C1 segment of cervical spinal cord (tissue), 14 donors: ENCODE results near the gene AMBRA1.
"Not testable (repeated sequence)": the region's sequence is repeated elsewhere in the genome, so short reads cannot be mapped to it uniquely, and the experiment has no call there.

Experiments used
- DNase-seq, 14 donors: peaks; one replicate each; lab custom pipeline; 2025; lab: John Stamatoyannopoulos, UW

AMBRA1 gene

DNA sequence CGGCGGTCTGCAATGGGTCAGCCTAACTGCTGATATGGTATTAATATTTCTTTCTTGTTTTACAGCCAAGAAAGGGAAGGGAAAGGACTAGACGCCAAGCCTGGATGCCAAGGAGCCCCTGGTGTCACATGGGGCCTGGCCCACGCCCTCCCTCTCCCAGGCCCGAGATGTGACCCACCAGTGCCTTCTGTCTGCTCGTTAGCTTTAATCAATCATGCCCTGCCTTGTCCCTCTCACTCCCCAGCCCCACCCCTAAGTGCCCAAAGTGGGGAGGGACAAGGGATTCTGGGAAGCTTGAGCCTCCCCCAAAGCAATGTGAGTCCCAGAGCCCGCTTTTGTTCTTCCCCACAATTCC is 210.4 kb downstream of the AMBRA1 start:
- DNase-seq = no peak

DNA sequence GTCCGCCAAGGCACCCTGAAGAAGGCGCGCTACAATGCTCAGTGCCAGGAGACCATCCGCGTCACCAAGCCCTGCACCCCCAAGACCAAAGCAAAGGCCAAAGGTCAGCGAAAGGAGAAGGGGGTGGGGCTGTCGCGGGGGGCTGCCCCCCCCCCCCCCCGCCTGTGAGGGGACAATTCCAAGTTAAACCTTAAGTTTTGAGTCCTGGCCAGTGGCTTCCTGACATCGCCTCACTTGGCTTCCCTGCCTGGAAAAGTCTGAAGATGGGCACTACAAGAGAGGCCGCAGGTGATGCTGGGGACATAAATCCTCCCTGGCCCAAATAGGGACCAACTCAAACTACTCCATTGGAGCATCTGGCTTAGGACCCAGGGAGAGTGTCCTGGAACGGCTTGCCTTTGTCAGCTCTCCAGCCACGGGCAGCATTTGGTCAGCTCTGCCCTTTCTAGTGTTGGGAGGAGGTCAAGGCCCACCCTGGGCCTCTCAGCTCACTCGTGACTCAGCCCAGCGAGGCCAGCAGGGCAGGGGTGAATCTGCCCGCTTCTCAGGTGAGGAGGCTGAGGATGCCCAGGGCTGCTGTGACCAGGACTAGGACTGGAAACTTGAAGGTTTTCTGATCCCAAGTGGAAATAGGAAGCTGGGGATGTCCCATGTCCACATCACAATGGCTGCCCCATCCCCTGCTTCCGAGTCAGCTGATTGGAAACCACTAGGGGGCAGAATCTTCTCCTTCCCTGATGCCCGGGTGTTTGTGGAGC is 211.0 kb downstream of the AMBRA1 start:
- peak in 2 of 14 donors; percentile 6 to 21 for DNase-seq

DNA sequence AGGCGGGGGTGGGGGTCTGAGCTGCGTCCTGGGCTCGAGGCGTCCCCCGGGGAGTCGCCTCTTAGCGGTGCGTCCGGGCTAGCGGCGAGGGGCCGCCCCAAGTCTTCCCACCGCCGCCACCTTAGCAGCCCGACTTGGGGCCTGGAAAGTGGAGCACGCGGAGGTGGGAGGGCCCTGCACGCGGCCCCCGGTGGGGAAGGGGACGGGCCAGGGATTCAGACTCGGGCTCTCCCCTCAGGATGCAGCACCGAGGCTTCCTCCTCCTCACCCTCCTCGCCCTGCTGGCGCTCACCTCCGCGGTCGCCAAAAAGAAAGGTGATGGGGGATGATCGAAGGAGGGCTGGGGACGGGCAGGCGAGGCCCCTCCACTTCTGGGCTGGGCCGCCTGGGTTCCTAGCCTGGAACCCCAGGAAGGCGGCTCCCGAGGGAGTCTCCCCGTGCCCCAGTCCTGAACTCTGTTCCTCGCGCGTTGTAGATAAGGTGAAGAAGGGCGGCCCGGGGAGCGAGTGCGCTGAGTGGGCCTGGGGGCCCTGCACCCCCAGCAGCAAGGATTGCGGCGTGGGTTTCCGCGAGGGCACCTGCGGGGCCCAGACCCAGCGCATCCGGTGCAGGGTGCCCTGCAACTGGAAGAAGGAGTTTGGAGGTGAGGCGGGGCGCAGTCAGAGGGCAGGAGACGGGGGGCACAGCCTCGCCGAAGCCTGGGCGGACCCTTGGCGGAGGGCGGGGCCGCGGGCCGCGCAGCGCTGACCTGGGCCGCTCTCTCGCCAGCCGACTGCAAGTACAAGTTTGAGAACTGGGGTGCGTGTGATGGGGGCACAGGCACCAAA is 211.8 kb downstream of the AMBRA1 start:
- no peak for DNase-seq

DNA sequence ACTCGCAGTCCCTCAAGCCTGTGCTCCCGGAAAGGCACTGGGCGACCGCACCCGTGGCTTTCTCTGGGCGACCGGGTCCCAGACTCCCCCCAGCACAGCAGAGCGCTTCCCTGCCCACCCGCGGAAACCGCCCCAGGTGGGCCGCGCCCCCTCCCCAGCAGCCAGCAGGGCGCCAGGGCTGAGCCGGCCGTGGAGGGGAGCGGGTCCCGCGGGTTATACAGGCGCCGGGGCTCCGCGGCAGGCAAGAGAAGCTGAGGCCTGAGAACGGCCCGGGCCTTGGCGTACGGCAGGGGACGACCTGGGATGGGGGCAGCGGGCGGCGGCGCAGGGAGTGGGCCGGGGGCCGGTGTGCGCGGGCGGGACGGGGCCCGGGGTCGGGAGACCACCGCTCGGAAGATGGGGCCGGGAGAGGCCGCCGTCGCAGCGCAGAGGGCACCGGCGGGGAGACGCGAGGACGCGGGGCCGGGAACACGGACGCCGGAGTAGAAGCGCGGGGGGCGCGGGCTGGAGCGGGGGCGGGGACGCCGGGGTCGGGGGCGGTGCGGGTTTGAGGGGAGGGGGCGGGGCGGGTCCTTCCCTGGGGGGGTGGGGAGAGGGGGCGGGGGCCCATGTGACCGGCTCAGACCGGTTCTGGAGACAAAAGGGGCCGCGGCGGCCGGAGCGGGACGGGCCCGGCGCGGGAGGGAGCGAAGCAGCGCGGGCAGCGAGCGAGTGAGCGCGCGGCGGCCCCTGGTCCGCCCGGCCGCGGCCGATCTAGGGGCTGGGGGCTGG is 212.6 kb downstream of the AMBRA1 start, which contains the start of gene MDK:
Gene MDK (plus strand): TSS at position 622 of the 771 bp plus-strand sequence. CDS start 389 bp downstream, outside the sequence.
- DNase-seq = peak in 1 of 14 donors; percentile 15

DNA sequence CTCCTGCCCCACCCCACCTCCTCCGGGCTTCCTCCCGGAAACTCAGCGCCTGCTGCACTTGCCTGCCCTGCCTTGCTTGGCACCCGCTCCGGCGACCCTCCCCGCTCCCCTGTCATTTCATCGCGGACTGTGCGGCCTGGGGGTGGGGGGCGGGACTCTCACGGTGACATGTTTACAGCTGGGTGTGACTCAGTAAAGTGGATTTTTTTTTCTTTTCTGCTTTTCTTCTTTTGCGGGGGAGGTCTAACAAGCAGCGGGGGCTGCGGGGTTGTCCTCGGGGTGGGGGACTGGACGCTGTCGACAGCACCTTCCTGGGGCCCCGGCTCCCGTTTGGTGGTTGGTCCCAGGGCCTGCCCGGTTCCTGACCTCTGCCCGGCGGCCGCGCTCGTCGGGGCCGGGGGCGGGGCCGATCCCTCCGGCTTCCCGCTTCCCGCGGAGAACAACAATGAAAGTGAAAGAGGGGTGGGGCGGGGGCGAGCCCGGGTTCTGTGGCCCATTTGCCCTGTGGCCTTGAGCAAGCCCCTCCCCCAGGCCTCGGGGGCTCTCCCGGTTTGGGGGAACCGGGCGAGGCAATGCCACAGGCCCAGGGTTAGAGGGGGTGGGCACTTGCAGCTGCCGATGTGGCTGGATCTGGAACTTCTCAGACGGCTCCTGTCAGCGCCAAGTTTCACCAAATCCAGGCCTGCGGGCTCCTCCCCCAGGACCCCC is 213.3 kb downstream of the AMBRA1 start:
- DNase-seq = peak in 4 of 14 donors; percentile 15 to 51 (median 17)

DNA sequence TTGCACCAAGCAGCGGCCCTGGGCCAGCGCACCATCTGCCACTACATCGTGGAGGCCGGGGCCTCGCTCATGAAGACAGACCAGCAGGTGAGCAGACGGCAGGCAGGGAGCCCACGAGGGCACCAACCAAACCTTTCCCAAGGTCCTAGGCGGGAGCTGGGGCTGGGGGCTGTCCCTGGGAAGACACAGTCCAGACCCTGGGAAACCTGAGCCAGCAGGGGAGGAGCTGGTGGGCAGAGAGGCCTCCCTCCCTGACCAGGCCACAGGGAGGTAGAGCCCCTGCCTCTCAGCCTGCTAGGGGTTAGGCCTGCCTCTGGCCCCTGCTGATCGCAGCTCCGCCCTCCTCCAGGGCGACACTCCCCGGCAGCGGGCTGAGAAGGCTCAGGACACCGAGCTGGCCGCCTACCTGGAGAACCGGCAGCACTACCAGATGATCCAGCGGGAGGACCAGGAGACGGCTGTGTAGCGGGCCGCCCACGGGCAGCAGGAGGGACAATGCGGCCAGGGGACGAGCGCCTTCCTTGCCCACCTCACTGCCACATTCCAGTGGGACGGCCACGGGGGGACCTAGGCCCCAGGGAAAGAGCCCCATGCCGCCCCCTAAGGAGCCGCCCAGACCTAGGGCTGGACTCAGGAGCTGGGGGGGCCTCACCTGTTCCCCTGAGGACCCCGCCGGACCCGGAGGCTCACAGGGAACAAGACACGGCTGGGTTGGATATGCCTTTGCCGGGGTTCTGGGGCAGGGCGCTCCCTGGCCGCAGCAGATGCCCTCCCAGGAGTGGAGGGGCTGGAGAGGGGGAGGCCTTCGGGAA is 214.1 kb downstream of the AMBRA1 start:
- DNase-seq = not testable (repeated sequence)

DNA sequence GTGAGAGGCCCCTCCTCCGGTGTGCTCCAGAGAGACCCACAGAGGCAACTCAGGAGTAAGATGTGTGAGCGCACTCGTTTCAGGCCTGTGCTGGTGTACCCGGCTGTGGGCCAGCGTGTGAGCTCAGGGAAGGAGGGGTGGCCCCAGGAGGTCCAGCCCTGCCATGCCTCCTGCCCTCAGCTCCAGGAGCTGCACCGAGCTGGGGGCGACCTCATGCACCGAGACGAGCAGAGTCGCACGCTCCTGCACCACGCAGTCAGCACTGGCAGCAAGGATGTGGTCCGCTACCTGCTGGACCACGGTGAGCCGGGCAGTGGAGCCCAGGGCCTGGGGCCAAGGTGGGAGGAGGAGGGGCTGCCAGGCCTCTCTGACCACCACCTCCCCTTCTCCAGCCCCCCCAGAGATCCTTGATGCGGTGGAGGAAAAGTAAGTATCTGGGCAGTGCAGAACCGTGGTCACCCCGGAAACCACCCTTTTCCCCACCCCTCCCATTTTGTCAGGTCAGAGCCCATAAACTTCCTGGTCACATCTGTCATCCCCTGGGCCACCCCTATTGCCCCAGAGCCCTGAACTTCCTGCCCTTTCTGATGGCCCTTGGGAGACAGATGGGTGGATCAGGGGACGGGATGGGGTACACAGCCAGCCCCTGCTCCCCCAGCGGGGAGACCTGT is 214.9 kb downstream of the AMBRA1 start:
- DNase-seq = no peak

DNA sequence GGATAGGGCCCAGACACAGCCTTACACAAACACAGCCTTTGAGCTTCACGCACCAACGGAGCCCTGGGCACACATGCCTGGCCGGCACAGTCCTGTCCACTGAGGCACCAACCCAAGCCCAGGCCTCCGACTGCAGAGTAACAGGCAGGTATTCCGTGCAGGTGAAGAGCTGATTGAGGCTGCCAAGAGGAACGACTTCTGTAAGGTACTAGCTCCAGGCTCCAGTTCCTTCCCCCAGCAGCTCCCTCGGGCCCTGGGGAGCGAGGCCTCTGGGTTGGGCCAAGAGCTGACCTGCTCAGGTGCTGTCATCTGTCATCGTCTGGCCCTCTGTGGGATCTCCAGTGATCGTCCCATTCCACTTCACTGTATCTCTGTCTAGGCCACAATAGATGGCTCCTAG is 215.5 kb downstream of the AMBRA1 start:
- DNase-seq = no peak

DNA sequence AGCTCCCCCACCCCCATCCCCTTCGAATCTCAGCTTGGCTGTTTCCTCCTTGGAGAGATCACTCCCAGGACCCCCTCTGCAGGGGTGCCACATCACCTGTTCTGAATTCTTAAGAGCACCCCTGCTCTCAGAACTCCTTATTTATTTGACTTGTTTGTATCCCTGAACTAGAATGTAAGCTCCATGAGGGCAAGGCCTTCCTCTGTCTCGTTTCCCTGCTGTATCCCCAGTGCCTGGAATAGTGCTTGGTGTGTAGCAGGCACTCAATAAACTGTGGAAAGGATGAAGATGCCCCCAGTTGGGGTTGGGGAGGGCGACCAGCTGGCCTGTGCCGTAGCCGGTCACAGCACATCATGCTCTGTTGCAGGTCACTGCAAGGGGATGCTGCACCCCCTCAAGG is 216.0 kb downstream of the AMBRA1 start:
- DNase-seq = no peak

DNA sequence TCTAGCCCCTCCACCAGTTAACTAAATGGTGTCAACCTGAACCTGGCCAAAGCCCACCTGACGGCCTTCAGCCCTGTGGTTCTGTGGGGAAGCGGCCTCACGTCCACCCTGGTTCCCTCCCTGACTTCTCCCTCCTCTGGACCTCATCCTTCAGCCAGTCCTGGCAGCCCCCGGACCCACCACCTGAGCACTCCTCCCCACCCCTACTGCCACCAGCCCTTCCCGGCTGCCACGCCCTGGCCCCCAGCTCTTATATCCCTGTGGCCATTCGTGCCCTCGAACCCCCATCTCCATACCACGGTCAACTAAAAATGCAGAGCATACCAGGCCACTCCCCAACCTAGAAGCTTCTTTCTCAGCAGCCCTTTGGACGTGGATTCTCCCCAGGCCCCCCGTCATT is 216.5 kb downstream of the AMBRA1 start:
- no peak for DNase-seq

DNA sequence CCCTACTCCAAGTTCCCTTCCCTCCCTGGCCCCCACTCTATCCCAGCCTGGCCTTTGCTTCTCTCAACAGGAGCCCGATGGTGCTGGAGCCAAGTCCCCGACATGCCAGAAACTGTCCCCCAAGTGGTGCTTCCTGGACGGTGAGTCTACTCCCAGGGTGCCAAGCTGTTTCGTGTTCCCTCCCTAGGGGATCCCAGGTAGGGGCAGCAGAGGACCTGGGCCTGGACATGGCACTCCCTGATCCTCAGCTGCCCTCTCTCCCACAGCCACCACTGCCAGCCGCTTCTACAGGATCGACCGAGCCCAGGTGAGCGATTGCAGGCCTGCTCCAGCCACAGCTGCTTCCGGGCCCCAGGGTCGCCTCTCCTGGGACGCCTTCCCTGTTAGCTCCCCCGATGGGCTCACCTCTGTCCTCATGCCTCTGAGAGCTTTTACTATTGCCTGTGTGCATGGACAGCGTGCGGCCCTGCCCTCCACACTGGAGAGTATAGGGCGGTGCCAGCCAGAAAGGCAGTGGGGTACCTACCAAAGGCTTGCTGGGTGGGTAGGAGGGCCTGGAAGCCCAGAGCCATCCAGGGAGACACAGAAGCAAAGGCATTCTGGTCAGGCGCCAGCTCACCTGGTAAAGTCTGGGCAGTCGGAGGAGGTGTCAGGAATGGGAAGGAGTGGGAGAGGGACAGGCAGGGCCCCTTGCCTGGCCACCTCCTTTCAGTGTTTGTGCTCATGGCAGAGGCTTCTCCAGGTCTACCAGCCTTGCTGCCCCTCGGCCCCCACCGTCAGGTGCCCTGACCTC is 217.4 kb downstream of the AMBRA1 start:
- no peak for DNase-seq

DNA sequence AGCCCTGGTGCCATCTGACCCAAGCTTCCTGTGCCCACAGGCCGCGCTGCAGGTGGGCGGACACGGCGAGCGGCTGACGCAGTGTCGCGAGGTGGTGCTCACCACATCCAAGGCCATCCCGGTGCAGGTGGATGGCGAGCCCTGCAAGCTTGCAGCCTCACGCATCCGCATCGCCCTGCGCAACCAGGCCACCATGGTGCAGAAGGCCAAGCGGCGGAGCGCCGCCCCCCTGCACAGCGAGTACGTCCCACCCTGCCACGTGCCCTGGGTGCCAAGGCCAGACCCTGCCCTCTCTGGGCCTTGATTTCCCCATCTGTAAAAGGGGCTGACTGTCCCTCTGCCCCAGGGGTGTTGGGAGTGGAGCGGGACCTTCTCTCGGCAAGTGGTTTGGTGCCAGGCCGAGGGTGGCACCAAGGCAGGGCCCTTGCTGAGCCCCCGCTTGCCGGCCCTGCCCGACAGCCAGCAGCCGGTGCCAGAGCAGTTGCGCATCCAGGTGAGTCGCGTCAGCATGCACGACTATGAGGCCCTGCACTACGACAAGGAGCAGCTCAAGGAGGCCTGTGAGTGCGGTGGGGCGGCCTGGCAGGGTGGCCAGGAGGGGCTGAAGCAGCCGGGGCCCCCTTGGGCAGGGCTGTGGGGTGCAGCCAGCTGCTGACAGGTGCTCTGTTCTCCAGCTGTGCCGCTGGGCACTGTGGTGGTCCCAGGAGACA is 218.3 kb downstream of the AMBRA1 start:
- DNase-seq = no peak

DNA sequence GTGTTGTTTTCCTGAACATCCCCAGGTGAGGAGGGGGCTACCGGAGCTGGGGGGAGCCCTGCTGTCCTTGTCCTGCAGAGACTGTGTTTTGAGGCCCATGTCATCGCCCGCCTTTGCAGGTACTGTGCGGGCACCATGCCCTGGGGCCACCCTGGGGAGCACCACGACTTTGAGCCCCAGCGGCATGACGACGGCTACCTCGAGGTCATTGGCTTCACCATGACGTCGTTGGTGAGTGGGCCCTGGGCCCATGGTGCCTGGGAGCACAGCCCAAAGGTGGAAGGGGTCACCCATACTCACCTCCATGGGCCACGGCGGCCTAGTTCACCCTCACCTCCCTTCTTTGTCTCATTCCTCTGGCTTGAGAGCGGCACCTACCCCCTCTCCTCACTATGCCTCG is 219.0 kb downstream of the AMBRA1 start:
- no peak for DNase-seq

DNA sequence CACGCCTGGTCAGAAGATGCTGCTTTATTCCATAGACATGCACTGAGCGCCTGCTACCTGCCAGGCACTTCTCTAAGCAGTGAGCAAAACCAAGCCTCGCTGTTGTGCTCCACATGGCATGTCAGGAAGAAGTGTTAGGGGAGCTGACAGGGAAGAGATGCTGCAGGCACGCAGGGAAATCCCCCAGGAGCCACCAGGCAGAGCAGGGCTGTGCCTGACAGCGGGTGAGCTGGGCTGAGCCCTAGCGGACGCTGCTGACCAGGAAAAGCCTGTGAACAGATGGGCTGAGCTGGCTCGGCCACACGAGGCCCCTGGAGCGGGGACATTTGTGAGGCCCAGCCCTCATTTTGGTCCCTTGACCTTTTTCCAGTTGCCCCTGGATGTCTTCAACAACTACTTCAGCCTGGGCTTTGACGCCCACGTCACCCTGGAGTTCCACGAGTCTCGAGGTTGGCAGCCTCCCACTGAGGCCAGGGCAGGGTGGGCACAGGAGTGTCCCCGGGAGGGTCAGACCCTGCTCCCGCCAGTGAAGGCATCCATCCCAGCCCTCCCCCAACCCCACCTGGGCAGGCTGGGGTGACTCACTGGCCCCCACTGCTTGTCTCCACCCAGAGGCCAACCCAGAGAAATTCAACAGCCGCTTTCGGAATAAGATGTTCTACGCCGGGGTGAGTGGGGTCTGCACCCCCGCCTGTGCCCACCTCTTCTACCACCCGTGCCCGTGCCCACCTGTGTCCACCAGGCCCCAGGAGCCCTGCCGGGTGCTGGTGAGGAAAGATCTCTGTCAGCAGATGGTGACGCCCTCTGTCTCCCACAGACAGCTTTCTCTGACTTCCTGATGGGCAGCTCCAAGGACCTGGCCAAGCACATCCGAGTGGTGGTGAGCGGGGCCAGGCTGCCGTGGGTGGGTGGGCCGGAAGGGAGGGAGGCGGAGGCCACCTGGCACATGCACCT is 219.8 kb downstream of the AMBRA1 start:
- peak in 1 of 14 donors; percentile 24 for DNase-seq

DNA sequence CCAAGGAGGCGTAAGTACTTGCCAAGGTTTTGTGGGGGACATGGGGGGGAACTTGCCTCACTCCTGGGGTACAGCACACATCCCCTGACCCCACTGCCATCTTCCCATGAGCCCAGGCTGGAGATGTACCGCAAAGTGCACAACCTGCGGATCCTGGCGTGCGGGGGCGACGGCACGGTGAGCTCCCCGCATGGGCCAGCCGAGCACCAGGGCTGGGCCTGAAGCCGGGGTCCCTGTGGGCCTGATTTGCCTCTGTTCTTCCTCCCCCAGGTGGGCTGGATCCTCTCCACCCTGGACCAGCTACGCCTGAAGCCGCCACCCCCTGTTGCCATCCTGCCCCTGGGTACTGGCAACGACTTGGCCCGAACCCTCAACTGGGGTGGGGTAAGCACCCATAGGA is 221.3 kb downstream of the AMBRA1 start:
- not testable (repeated sequence) for DNase-seq

DNA sequence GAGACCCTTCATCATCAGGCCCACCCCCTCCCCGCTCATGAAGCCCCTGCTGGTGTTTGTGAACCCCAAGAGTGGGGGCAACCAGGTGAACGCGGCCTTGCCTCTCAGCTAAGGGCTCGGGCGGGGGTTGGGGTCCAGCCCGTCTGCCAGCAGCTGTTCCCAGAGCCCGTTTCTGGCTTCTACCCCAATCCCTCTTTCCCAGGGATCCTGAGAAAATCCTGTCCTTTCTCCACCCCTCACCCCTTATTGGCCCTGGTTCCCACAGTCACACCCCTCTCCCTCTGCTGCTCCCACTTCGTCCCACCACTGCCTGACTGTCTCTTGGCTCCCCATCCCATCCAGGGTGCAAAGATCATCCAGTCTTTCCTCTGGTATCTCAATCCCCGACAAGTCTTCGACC is 221.7 kb downstream of the AMBRA1 start:
- no peak for DNase-seq

DNA sequence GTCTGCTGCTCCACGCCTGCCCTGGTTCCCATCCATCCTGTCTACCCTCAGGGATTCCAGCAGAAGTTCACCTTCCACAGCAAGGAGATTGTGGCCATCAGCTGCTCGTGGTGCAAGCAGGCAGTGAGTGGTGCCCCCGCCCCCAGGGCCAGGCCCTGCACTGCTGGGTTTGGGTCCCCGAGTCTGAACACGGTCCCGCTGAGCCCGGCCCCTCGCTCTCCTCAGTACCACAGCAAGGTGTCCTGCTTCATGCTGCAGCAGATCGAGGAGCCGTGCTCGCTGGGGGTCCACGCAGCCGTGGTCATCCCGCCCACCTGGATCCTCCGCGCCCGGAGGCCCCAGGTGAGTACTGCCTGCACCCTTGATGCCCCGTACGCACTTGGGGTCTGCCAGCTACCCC is 222.6 kb downstream of the AMBRA1 start:
- not testable (repeated sequence) for DNase-seq
